ENCODE measurements around the gene NR6A1. TPM values are rescaled to one million over a fixed set of nuclear protein-coding genes. Genes with fewer than 3 reads are reported as not detected.

NR6A1 gene
- total RNA-seq, 1 donor from 2014 or later, result 4.0 TPM

GRCh38 chr9:124694414-124695279, 76.5 kb downstream of the NR6A1 start:
- intact Hi-C loops (cut with DNase I), result no loop called here
- H3K9me3 ChIP-seq, result no peaks in the 10 kb centered on the region
- no peak for TF ChIP-seq CTCF (IDR thresholded peaks at IDR 0.05)

GRCh38 chr9:124693403-124693802, 77.7 kb downstream of the NR6A1 start:
- no peak for ATAC-seq

More at GRCh38 chr9:124694414-124695279, 76.5 kb downstream of the NR6A1 start:
- Histone ChIP-seq H3K4me1 (no peaks in the 10 kb centered on the region), H3K27ac (no peak overlapping the region), H3K27me3 (no peaks in the 10 kb centered on the region), H3K4me3 (no peak overlapping the region), H3K36me3 (no peaks in the 10 kb centered on the region)
- ATAC-seq (no peak), DNase-seq (no peak)

GRCh38 chr9:124688238-124688904, 82.7 kb downstream of the NR6A1 start:
- ATAC-seq, result no peak
- TF ChIP-seq CTCF (IDR thresholded peaks at IDR 0.05), result no peak
- intact Hi-C loops (cut with DNase I), result no loop called here

More at GRCh38 chr9:124693403-124693802, 77.7 kb downstream of the NR6A1 start:
- no peak for DNase-seq
- Histone ChIP-seq H3K27ac (no peak overlapping the region), H3K4me1 (no peaks in the 10 kb centered on the region), H3K9me3 (no peaks in the 10 kb centered on the region), H3K36me3 (no peaks in the 10 kb centered on the region), H3K27me3 (no peaks in the 10 kb centered on the region), H3K4me3 (no peak overlapping the region)
- intact Hi-C loops (cut with DNase I), result no loop called here
- TF ChIP-seq CTCF (IDR thresholded peaks at IDR 0.05), result no peak

GRCh38 chr9:124686918-124687317, 84.2 kb downstream of the NR6A1 start:
- DNase-seq, result no peak
- Histone ChIP-seq H3K36me3 (no peaks in the 10 kb centered on the region), H3K4me3 (no peak overlapping the region), H3K27ac (no peak overlapping the region), H3K4me1 (no peaks in the 10 kb centered on the region), H3K9me3 (no peaks in the 10 kb centered on the region), H3K27me3 (no peaks in the 10 kb centered on the region)
- no peak for TF ChIP-seq CTCF (IDR thresholded peaks at IDR 0.05)
- ATAC-seq, result no peak
- intact Hi-C loops (cut with DNase I), result no loop called here

More at GRCh38 chr9:124688238-124688904, 82.7 kb downstream of the NR6A1 start:
- no peaks in the 10 kb centered on the region for H3K9me3 ChIP-seq
- H3K4me3 ChIP-seq, result no peak overlapping the region
- no peaks in the 10 kb centered on the region for H3K36me3 ChIP-seq
- DNase-seq, result no peak
- no peak overlapping the region for H3K27ac ChIP-seq
- no peaks in the 10 kb centered on the region for H3K4me1 ChIP-seq
- no peaks in the 10 kb centered on the region for H3K27me3 ChIP-seq

- no peaks in the 10 kb centered on the region for H3K36me3 ChIP-seq
- intact Hi-C loops (cut with DNase I), result no loop called here
- no peaks in the 10 kb centered on the region for H3K9me3 ChIP-seq
- ATAC-seq (no peak), DNase-seq (no peak)
- H3K27me3 ChIP-seq, result no peaks in the 10 kb centered on the region
- no peaks in the 10 kb centered on the region for H3K4me1 ChIP-seq
- H3K4me3 ChIP-seq, result no peak overlapping the region
- no peak for TF ChIP-seq CTCF (IDR thresholded peaks at IDR 0.05)
- H3K27ac ChIP-seq, result no peak overlapping the region
Observed at GRCh38 chr9:124685217-124685616, 85.9 kb downstream of the NR6A1 start.

Data from upper lobe of right lung (tissue), 1 donor.